ENCODE data around the gene HMGN4.

Gene HMGN4

GRCh38 chr6:26578741-26579140 is 40.6 kb downstream of the HMGN4 start:
- DNase-seq, result no peak

- DNase-seq, result no peak
Observed at GRCh38 chr6:26581164-26581915, 43.2 kb downstream of the HMGN4 start.

- no peak for DNase-seq
Observed at GRCh38 chr6:26588965-26589364, 50.8 kb downstream of the HMGN4 start.

GRCh38 chr6:26592649-26593048 is 54.5 kb downstream of the HMGN4 start:
- DNase-seq, result no peak

- DNase-seq, result no peak
Observed at GRCh38 chr6:26593278-26594130, 55.3 kb downstream of the HMGN4 start.

- no peak for DNase-seq
Observed at GRCh38 chr6:26594131-26594498, 55.9 kb downstream of the HMGN4 start.

GRCh38 chr6:26594730-26595632 is 56.8 kb downstream of the HMGN4 start:
- DNase-seq, result peak; percentile 14

GRCh38 chr6:26595669-26596269 is 57.6 kb downstream of the HMGN4 start:
- DNase-seq, result peak; percentile 61
